Tibial nerve (tissue), 3 donors: ENCODE data around the gene CD40.

Experiments used
- CTCF ChIP-seq, 5 experiments: fragments of 200-600 bp in 3 of 5; fragments of 450-650 bp in 2 of 5; sonication (generic) in 3 of 5; IDR thresholded peaks; one replicate each; pipeline ENCODE4 v1.5.1; 2016 to 2019; ENCODE audit warnings: antibody characterized with exemption in 5 of 5, mild to moderate bottlenecking in 3 of 5, moderate library complexity in 2 of 5
- POLR2A ChIP-seq, 2 donors: fragments of 450-650 bp; IDR thresholded peaks; one replicate each; pipeline ENCODE4 v1.6.1; 2017; ENCODE audit warnings: antibody characterized with exemption in 2 of 2, mild to moderate bottlenecking in 2 of 2, moderate library complexity in 2 of 2

GRCh38 chr20:46108976-46109375, 9.1 kb upstream of the CD40 start:
- TF ChIP-seq POLR2A (IDR thresholded peaks at IDR 0.05) (no peak), CTCF (IDR thresholded peaks at IDR 0.05) (no peak)
